ENCODE measurements around the gene NLRP14. TPM values are rescaled to one million over a fixed set of nuclear protein-coding genes. Genes with fewer than 3 reads are reported as not detected.

Gene NLRP14
- total RNA-seq, 1 donor from 2014 or later, result under 0.01 TPM

GRCh38 chr11:7081441-7081840 is 61.2 kb downstream of the NLRP14 start:
- Histone ChIP-seq H3K27me3 (ENCODE audit: control insufficient read depth in 3 of 3, insufficient read depth in 3 of 3, low read length in 3 of 3) (peaks cover 0 to 2% (median 0%) of the 10 kb centered on the region in 3 donors), H3K9ac (ENCODE audit: low read depth in 1 of 3, low read length in 3 of 3) (no peak overlapping the region), H3K36me3 (ENCODE audit: control insufficient read depth in 3 of 3, insufficient read depth in 3 of 3, low read length in 3 of 3) (no peaks in the 10 kb centered on the region), H3K4me3 (ENCODE audit: low read length in 3 of 3) (no peak overlapping the region), H3K27ac (ENCODE audit: low read depth, low read length) (no peak overlapping the region), H3K4me1 (ENCODE audit: control insufficient read depth in 3 of 3, insufficient read depth in 3 of 3, low read length in 3 of 3) (no peaks in the 10 kb centered on the region), H3K9me3 (ENCODE audit: control insufficient read depth in 3 of 3, low read length in 3 of 3) (no peaks in the 10 kb centered on the region)

GRCh38 chr11:7088921-7089320 is 68.6 kb downstream of the NLRP14 start, which contains the start of gene RBMXL2:
TSS of gene RBMXL2 (plus strand) at chr11:7088998. CDS start at chr11:7089121, 123 bp downstream.
- Histone ChIP-seq H3K4me3 (ENCODE audit: low read length in 3 of 3) (no peak within 1 kb of the TSS), H3K9ac (ENCODE audit: low read depth in 1 of 3, low read length in 3 of 3) (no peak within 1 kb of the TSS), H3K4me1 (ENCODE audit: control insufficient read depth in 3 of 3, insufficient read depth in 3 of 3, low read length in 3 of 3) (no peaks in the 10 kb centered on the region), H3K27ac (ENCODE audit: low read depth, low read length) (no peak within 1 kb of the TSS), H3K9me3 (ENCODE audit: control insufficient read depth in 3 of 3, low read length in 3 of 3) (no peaks in the 10 kb centered on the region), H3K36me3 (ENCODE audit: control insufficient read depth in 3 of 3, insufficient read depth in 3 of 3, low read length in 3 of 3) (no peaks in the 10 kb centered on the region), H3K27me3 (ENCODE audit: control insufficient read depth in 3 of 3, insufficient read depth in 3 of 3, low read length in 3 of 3) (peaks cover 0 to 3% (median 0%) of the 10 kb centered on the region in 3 donors)

DNA sequence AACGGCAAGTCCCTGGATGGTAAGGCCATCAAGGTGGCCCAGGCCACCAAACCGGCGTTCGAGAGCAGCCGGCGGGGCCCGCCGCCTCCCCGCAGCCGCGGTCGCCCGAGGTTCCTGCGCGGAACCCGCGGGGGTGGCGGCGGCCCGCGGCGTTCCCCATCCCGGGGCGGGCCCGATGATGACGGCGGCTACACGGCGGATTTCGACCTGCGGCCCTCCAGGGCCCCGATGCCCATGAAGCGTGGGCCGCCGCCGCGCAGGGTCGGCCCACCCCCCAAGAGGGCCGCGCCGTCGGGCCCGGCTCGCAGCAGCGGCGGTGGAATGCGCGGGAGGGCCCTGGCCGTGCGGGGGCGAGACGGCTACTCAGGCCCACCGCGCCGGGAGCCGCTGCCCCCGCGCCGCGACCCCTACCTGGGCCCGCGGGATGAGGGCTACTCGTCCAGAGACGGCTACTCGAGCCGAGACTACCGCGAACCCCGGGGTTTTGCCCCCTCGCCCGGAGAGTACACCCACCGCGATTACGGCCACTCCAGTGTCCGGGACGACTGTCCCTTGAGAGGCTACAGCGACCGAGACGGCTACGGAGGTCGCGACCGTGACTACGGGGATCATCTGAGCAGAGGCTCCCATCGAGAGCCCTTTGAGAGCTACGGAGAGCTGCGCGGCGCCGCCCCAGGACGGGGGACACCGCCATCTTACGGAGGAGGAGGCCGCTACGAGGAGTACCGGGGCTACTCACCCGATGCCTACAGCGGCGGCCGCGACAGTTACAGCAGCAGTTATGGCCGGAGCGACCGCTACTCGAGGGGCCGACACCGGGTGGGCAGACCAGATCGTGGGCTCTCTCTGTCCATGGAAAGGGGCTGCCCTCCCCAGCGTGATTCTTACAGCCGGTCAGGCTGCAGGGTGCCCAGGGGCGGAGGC is 69.3 kb downstream of the NLRP14 start:
- H3K36me3 ChIP-seq (ENCODE audit: control insufficient read depth in 3 of 3, insufficient read depth in 3 of 3, low read length in 3 of 3), result no peaks in the 10 kb centered on the region
- no peaks in the 10 kb centered on the region for H3K4me1 ChIP-seq (ENCODE audit: control insufficient read depth in 3 of 3, insufficient read depth in 3 of 3, low read length in 3 of 3)
- no peaks in the 10 kb centered on the region for H3K9me3 ChIP-seq (ENCODE audit: control insufficient read depth in 3 of 3, low read length in 3 of 3)
- H3K9ac ChIP-seq (ENCODE audit: low read depth in 1 of 3, low read length in 3 of 3), result no peak overlapping the region
- H3K27ac ChIP-seq (ENCODE audit: low read depth, low read length), result no peak overlapping the region
- peaks cover 0 to 3% (median 0%) of the 10 kb centered on the region in 3 donors for H3K27me3 ChIP-seq (ENCODE audit: control insufficient read depth in 3 of 3, insufficient read depth in 3 of 3, low read length in 3 of 3)
- no peak overlapping the region for H3K4me3 ChIP-seq (ENCODE audit: low read length in 3 of 3)

- Histone ChIP-seq H3K36me3 (ENCODE audit: control insufficient read depth in 3 of 3, insufficient read depth in 3 of 3, low read length in 3 of 3) (no peaks in the 10 kb centered on the region), H3K4me1 (ENCODE audit: control insufficient read depth in 3 of 3, insufficient read depth in 3 of 3, low read length in 3 of 3) (no peaks in the 10 kb centered on the region), H3K9ac (ENCODE audit: low read depth in 1 of 3, low read length in 3 of 3) (no peak overlapping the region), H3K27ac (ENCODE audit: low read depth, low read length) (no peak overlapping the region), H3K4me3 (ENCODE audit: low read length in 3 of 3) (no peak overlapping the region), H3K27me3 (ENCODE audit: control insufficient read depth in 3 of 3, insufficient read depth in 3 of 3, low read length in 3 of 3) (peaks cover 0 to 5% (median 4%) of the 10 kb centered on the region in 3 donors), H3K9me3 (ENCODE audit: control insufficient read depth in 3 of 3, low read length in 3 of 3) (no peaks in the 10 kb centered on the region)
Measured at GRCh38 chr11:7098235-7098832, 78.1 kb downstream of the NLRP14 start.

DNA sequence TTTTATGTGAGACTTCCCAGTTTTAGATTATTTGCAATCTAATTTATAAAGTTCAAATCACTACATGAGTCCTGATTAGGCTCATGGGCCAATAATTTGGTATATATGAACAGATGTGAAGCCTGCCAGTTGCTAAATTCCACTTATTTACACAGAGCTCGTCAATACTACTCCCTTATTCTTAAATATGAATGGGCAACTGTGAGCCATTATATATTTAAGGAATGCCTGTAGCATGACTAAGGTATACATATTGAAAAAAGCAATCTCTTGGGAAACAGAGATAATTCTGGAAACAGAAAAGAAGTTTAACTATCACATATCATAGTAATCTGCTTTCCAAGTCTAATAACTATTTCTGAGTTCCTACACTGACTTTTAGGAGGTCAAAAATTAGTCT is 95.5 kb downstream of the NLRP14 start:
- Histone ChIP-seq H3K4me3 (ENCODE audit: low read length in 3 of 3) (no peak overlapping the region), H3K36me3 (ENCODE audit: control insufficient read depth in 3 of 3, insufficient read depth in 3 of 3, low read length in 3 of 3) (no peaks in the 10 kb centered on the region), H3K9ac (ENCODE audit: low read depth in 1 of 3, low read length in 3 of 3) (no peak overlapping the region), H3K9me3 (ENCODE audit: control insufficient read depth in 3 of 3, low read length in 3 of 3) (no peaks in the 10 kb centered on the region), H3K27me3 (ENCODE audit: control insufficient read depth in 3 of 3, insufficient read depth in 3 of 3, low read length in 3 of 3) (no peaks in the 10 kb centered on the region), H3K27ac (ENCODE audit: low read depth, low read length) (no peak overlapping the region), H3K4me1 (ENCODE audit: control insufficient read depth in 3 of 3, insufficient read depth in 3 of 3, low read length in 3 of 3) (no peaks in the 10 kb centered on the region)

DNA sequence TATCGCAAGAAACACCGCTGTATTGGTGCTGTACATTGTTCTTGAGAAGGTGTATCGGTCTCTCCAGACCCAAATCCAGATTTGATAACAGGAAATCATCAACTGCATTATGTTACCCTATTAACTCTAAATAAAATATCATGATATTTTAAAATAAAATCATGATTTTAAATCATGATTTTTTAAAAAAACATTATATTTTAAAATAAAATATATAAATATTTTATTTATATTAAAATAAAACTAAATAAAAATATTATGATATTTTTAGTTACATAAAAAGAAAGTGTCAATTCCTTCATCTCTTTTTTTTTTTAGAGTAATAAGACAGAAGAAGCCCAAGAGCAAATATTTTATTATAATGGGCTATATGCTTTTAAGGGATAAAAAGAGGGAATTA is 96.1 kb downstream of the NLRP14 start:
- H3K27ac ChIP-seq (ENCODE audit: low read depth, low read length), result no peak overlapping the region
- no peaks in the 10 kb centered on the region for H3K9me3 ChIP-seq (ENCODE audit: control insufficient read depth in 3 of 3, low read length in 3 of 3)
- H3K4me3 ChIP-seq (ENCODE audit: low read length in 3 of 3), result no peak overlapping the region
- H3K27me3 ChIP-seq (ENCODE audit: control insufficient read depth in 3 of 3, insufficient read depth in 3 of 3, low read length in 3 of 3), result no peaks in the 10 kb centered on the region
- no peak overlapping the region for H3K9ac ChIP-seq (ENCODE audit: low read depth in 1 of 3, low read length in 3 of 3)
- H3K36me3 ChIP-seq (ENCODE audit: control insufficient read depth in 3 of 3, insufficient read depth in 3 of 3, low read length in 3 of 3), result no peaks in the 10 kb centered on the region
- no peaks in the 10 kb centered on the region for H3K4me1 ChIP-seq (ENCODE audit: control insufficient read depth in 3 of 3, insufficient read depth in 3 of 3, low read length in 3 of 3)

Other genes starting within 250 kb of the NLRP14 start
- gene OR2AG2, start 248.5 kb upstream of the NLRP14 start, total RNA-seq, result not detected
- gene OR2AG1, start 237.5 kb upstream of the NLRP14 start, total RNA-seq, result not detected
- gene OR6A2, start 220.8 kb upstream of the NLRP14 start, total RNA-seq, result under 0.01 TPM
- not detected for gene OR10A5, start 174.8 kb upstream of the NLRP14 start, total RNA-seq
- not detected for gene OR10A2, start 157.4 kb upstream of the NLRP14 start, total RNA-seq
- not detected for gene OR10A4, start 143.9 kb upstream of the NLRP14 start, total RNA-seq
- not detected for gene OR2D2, start 128.0 kb upstream of the NLRP14 start, total RNA-seq
- gene OR2D3, start 99.5 kb upstream of the NLRP14 start, total RNA-seq, result not detected
- gene ZNF215, start 94.1 kb upstream of the NLRP14 start, total RNA-seq, result 1.6 TPM
- 2.6 TPM for gene ZNF214, start 133 bp upstream of the NLRP14 start, total RNA-seq
- gene RBMXL2, start 68.5 kb downstream of the NLRP14 start, total RNA-seq, result not detected
- 0.52 TPM for gene SYT9, start 231.4 kb downstream of the NLRP14 start, total RNA-seq